Measurements from ENCODE around the gene MSI2.
A peak's percentile ranks its signal among the peaks of the same experiment; 100 is the strongest.

Gene MSI2

GRCh38 chr17:57505841-57506773 is 249.8 kb downstream of the MSI2 start:
- no peak for DNase-seq (ENCODE audit: low spot score)

GRCh38 chr17:57506774-57507127 is 250.4 kb downstream of the MSI2 start:
- no peak for DNase-seq (ENCODE audit: low spot score)

DNA sequence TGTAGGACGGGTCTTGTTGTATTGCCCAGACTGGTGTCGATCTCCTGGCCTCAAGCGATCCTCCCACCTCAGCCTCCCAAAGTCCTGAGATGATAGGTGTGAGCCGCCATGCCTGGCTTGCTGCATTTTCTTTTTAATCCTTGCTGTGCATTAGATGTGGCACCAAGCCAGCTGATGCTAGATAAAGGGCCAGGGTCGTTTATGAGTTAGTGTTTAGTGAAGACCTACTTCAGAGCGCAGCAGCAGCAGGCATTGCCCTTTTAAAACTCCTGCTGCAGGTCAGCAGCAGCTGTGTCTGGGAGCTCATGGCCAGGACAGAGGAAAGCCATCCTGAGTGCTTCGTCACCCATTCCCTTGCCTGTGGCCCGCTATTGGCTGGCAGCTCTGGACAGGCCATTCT is 251.5 kb downstream of the MSI2 start:
- DNase-seq (ENCODE audit: low spot score): no peak

DNA sequence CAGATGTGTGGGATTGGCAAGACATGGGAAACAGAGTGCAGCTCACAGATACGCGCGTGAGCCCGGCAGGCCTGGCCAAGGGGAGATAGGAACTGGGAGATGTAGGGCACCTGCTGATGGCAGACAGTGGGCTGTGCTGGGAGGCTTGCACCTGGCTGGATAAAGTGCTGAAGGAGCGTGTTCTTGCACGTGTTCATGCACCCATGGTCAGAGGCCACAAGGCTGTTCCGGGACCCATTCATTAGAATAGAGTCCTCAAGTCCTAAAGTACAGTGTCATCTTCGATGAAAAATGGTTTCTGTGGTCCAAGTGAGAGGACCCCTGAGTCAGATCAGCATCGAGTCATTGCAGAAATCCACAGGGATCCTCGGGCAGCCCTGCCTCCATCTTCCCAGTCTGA is 252.3 kb downstream of the MSI2 start:
- no peak for DNase-seq (ENCODE audit: low spot score)

DNA sequence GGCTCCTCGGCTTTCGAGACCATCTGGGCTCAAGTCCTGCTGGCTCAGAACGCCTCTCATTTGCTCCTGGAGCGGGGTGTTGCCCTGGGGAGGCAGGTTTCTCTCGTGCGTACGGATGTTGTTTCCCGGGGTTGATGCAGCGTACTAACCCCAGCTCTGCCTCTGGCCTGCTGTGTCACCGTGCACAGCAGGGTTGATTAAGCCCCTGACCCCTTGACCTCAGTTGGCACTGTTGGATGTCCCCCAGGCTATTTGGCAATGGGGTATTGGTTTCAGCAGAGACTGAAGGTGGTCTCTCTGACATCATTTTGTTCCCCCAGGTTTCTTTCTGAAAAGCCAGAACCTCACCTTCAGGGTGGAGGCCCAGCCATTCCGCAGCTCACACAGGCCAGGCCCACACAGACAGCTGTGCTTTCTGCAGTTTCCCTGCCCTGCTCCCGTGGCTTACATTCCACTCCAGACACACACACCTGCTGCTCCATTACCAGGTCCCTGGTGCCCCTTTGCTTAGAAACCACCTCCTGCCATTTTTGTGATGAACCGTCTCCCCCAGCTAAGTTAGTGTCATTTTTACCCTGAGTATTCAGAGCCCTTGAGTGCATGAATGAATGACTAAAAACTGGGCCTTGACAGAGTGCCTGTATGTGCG is 255.3 kb downstream of the MSI2 start:
- no peak for DNase-seq (ENCODE audit: low spot score)

DNA sequence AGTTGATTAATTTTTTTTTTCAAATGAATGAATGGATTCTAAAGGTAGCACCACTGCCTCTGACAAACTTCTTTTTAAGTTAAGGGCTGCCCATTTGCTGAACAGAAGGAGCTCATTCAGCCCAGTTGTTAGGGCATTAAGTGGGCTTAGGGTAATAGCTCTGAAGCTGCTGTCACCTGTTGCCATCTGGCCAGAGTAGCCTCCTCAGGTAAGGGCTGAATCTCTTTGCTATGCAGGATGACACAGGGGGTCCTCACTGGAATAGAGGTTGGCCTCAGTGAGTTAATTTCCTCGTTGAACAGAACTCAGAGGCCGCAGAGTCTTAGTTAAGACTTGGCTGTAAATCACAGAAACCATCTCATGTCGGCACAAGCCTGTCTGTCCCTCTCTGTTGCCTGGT is 255.9 kb downstream of the MSI2 start:
- DNase-seq (ENCODE audit: low spot score): no peak

- DNase-seq (ENCODE audit: low spot score): no peak
These were observed 256.4 kb downstream of the MSI2 start for GRCh38 chr17:57512691-57513090.

- no peak for DNase-seq (ENCODE audit: low spot score)
These were observed 257.2 kb downstream of the MSI2 start for GRCh38 chr17:57513569-57513968.

- DNase-seq (ENCODE audit: low spot score): no peak
These were observed 258.3 kb downstream of the MSI2 start for GRCh38 chr17:57514614-57515013.

DNA sequence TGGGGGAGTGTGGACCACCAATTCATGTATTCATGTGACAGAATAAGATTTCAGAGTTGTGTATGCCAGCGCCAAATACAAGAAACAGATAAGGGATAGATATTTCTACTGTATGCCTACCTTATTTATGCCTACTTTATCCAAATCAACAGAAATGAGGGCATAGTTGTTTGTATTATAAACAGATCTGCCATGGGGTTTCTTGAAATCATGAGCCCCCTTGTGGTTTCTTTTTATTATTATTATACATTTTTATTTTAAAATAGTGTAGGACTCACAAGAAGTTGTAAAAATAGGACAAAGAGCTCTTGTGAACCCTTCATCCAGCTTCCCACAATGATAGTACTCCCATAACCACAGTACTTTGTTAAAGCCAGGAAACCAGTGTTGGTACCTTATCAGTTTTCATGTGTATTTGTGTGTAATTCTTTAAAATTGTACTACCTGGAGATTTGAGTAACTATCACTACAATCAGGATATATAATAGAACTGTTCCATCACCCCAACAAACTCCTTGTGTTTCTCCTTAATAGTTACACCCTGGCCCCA is 259.4 kb downstream of the MSI2 start:
- DNase-seq (ENCODE audit: low spot score): no peak

DNA sequence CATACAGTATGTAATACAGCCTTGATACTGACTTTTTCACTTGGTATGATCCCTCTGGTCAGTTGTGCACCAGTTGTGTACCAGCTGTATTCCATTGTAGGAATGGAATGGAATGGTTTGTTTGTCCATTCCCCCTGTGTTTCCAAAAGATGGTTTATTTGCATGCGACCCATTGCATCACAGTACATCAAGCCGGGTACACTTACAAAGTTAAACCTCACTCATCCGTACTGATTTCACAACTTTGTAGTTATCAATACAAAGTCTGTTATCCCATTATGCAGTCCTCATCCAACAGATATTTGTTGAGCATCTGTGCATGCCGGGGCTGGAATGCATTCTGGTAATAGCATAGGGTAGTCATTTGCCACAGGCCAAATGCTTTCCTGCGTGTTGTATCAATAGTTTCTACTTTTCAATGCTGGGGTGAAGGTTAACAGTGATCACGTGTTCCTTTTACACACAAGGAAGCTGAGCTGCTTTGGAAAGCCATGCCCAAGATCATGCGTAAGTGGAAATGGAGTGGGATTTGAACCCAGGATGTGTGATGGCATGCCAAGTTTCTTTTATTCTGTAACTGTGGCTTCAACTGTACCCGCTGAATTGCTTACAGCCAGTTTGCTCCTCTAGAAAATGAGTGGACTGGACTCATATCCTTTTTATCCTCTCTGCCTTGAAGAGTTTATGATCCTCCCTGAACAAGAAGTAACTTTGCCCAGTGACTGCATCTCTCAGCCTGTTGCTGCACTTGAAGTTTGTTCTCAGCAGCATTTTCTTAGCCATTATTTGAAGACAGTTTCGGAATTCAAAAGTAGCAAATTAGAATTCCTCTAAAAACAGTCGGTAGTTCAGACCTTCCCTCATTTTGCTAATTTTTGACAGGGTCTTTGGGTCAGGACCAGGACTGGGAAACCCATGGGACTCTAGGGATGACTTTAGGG is 260.2 kb downstream of the MSI2 start:
- no peak for DNase-seq (ENCODE audit: low spot score)

DNA sequence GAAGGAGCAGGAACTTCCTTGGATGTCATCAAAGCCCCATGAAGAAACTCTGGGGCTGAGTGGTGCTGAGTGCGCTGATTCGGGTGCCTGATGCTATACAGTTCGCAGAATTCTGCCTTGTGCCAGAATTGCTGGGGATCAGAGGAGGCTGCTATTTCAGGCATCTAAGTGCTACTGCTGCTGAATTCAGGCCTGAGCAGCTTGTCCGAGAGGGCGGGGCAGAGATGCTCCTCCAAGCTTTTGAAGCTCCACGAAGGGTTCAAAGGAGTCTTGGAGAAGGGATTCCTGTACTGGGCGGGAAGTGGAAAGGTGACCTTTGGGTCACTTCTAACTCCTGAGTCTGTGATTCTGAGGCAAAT is 260.9 kb downstream of the MSI2 start:
- no peak for DNase-seq (ENCODE audit: low spot score)

DNA sequence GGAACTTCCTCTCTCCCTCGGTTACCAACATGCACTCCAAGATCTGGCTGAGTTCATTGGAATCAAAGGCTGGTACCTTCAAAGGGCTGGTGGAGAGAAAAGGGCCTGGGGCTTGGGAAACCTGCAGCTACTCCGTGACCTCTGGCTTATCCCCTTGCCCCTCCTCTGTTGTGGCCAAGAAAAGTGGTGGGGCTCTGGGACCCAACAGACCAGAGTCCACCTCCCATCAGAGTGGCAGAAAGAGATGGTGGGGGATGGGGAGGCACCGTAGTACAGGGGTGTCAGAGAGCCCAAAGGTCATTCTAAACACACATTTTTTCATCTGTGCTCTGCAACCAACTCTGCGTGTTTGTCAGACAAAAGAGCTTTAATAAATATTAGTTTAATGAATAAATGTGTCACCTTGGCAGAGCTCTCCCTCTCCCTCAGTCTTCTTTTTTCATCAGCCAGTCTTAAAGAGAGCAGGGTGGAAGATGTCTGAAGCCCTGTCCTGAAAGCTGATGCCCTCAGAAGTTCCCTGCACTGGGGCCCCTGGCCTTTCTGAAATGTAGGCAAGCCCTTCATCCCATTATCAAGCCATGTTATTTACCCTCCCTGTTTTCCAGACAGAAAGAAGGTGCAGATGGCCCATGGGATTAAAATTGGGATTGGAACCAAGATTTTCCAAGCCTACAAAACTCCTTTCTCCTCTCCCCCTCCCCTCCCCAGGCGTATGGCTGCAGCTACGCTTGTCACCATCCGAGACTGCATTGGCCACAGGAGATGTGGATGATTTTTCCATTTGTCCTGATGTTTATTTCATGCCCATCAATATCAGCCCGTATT is 261.5 kb downstream of the MSI2 start:
- no peak for DNase-seq (ENCODE audit: low spot score)

- no peak for DNase-seq (ENCODE audit: low spot score)
These were observed 262.6 kb downstream of the MSI2 start for GRCh38 chr17:57518587-57519581.

GRCh38 chr17:57519800-57520199 is 263.5 kb downstream of the MSI2 start:
- DNase-seq (ENCODE audit: low spot score): no peak

DNA sequence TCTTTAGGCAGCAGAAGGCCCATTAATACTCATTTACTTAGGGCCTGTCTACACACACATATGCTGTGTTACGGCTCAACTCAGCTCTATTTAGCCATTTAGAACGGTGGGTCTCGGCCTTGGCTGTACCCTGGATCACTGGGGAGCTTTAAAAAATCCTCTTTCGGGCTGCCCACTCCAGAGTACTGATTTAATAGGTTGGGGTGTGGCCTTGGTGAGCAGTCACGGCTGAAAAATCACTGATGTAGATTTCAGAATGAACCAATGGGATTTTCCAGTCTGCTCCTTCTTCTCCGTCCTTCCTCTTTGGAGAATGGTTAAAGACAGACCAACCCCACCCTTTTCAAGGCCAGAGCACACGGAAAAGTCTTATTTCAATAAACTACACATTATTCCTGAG is 265.3 kb downstream of the MSI2 start:
- no peak for DNase-seq (ENCODE audit: low spot score)

DNA sequence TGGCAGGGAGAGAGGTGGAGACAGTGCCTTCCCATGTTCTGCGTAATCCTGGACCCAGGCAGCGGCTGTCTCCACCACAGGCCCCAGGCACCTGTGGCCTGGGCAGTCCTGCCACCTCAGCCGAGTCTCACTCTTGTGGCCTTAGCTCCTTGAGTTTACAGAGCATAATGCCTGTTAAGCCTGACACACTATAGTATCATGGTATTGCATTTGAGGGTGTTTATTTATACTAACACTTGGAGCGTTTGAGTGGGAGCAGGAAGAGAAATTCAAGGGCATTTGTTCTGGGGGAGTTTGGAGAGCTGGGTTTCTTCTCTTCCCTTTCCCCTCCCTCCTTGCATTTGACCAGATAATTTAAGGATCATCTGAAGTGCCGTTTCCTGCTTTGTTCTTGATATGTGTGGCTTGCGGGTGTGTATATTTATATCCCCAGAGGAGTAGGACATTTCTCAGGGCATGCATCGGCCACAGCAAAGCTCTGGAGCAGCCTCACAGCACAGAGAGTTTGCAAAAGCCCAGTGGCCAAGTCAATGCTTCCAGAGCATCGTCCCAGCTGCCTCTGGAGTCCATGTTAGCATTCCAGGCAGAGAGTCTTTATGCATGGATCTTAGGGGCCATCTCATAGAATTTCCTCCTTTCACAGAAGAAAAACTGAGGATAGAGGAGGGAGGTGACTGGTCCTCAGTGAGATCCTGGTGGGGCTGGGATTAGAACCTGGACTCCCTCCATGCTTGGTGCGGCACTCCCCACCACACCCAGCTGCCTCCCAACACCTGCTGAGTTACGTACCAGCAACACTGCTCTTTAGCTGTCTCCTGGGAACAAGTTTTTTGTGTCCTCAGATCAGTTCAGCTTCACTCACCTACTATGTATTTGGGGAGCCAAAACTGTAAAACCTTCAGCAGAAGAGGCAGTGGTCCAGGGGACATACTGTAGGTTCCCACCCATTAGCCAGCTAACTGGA is 266.0 kb downstream of the MSI2 start:
- no peak for DNase-seq (ENCODE audit: low spot score)

DNA sequence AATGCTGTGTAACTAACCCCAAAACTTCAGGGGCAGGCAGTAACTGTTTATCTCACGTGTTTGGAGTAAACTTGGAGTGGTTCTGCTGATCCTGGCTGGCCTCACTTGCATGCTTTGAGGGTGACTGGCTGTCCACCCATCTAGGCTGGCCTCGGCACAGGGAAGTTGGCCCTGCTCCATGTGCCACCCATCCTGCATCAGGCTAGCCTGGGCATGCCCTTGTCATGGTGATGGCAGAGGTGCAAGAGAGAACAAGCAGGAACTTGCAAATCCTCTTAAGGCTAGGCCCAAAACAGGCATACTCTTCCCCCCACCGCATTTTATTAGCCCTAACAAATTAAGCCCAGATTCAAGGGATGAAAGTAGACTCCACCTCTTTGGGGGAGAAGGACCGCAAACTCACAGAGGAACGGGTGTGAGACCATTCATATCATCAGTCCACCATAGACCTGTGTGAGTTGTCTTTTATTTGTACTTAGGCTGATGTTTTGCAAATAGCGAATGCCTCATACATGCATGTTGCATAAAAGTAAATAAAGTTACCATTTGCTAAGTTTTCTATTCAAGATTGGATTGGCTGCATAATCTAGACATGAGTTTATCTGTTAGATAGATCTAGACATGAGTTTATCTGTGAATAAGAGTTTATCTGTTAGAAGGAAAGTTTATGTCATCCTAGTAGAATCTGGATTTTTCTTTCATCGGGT is 267.8 kb downstream of the MSI2 start:
- peak; percentile 92 for DNase-seq (ENCODE audit: low spot score)
